HepG2 (cell line): ENCODE measurements around the gene ATAD3C. TPM values are rescaled to one million over a fixed set of nuclear protein-coding genes. Genes with fewer than 3 reads are reported as not detected.

Experiments
- ADNP ChIP-seq: sonication (generic); formaldehyde crosslinking; IDR thresholded peaks from 2 replicates; pipeline ENCODE4 v1.4.0; 2020; ENCODE audit warnings: missing genetic modification reagents
- CEBPG ChIP-seq: IDR thresholded peaks from 2 replicates; pipeline ENCODE4 v1.6.1; 2016
- GPN1 ChIP-seq: sonication (generic); formaldehyde crosslinking; IDR thresholded peaks from 2 replicates; pipeline ENCODE4 v1.5.1; 2020; ENCODE audit warnings: missing genetic modification reagents, borderline replicate concordance
- HDAC1 ChIP-seq: sonication (generic); formaldehyde crosslinking; IDR thresholded peaks from 2 replicates; pipeline ENCODE4 v1.5.1; 2020; ENCODE audit warnings: mild to moderate bottlenecking, missing genetic modification reagents
- HIVEP1 ChIP-seq: sonication (generic); formaldehyde crosslinking; IDR thresholded peaks from 2 replicates; pipeline ENCODE4 v1.4.0; 2020; ENCODE audit warnings: mild to moderate bottlenecking, missing genetic modification reagents
- HMG20B ChIP-seq: conservative IDR thresholded peaks from 2 replicates; pipeline ENCODE4 v1.6.1; 2016; ENCODE audit warnings: missing genetic modification reagents, missing compliant biosample characterization
- KAT8 ChIP-seq: IDR thresholded peaks from 2 replicates; pipeline ENCODE4 v1.6.1; 2016; ENCODE audit warnings: missing genetic modification reagents, missing compliant biosample characterization
- KDM3A ChIP-seq: IDR thresholded peaks from 2 replicates; pipeline ENCODE4 v1.6.1; 2018; ENCODE audit warnings: low read depth, missing compliant biosample characterization
- KLF16 ChIP-seq, 2 experiments: sonication (generic) in 1 of 2; formaldehyde crosslinking in 1 of 2; IDR thresholded peaks; 2 replicates each; pipeline versions ENCODE4 v1.6.1 to v1.8.0; 2016 to 2023; ENCODE audit warnings: missing genetic modification reagents in 2 of 2, missing compliant biosample characterization in 1 of 2
- KLF6 ChIP-seq: IDR thresholded peaks from 2 replicates; pipeline ENCODE4 v1.8.0; 2016; ENCODE audit warnings: missing biosample characterization, missing genetic modification reagents
- SRSF1 ChIP-seq: fragments of 200-400 bp; formaldehyde crosslinking; optimal IDR thresholded peaks from 2 replicates; pipeline ENCODE3; 2017; ENCODE audit warnings: mild to moderate bottlenecking, low read depth, low read length, moderate library complexity
- STAT6 ChIP-seq: sonication (generic); formaldehyde crosslinking; IDR thresholded peaks from 2 replicates; pipeline ENCODE4 v1.4.0; 2020; ENCODE audit warnings: missing genetic modification reagents, mild to moderate bottlenecking, borderline replicate concordance
- TEF ChIP-seq: sonication (generic); formaldehyde crosslinking; IDR thresholded peaks from 2 replicates; pipeline ENCODE4 v1.5.0; 2020; ENCODE audit warnings: missing genetic modification reagents
- YY1 ChIP-seq: IDR thresholded peaks from 2 replicates; pipeline ENCODE4 v1.6.1; 2011; ENCODE audit warnings: low read length, low read depth, moderate library complexity, mild to moderate bottlenecking; ENCODE audit not compliant: insufficient read depth, insufficient replicate concordance
- ZNF317 ChIP-seq: sonication (generic); formaldehyde crosslinking; IDR thresholded peaks from 2 replicates; pipeline ENCODE4 v1.5.0; 2020; ENCODE audit warnings: mild to moderate bottlenecking, missing genetic modification reagents
- ZNF331 ChIP-seq: sonication (generic); formaldehyde crosslinking; IDR thresholded peaks from 2 replicates; pipeline ENCODE4 v1.4.0; 2020; ENCODE audit warnings: missing genetic modification reagents
- ZNF607 ChIP-seq: sonication (generic); formaldehyde crosslinking; IDR thresholded peaks from 2 replicates; pipeline ENCODE4 v1.5.1; 2020; ENCODE audit warnings: missing genetic modification reagents, mild to moderate bottlenecking, borderline replicate concordance
- polyA plus RNA-seq, 8 experiments: library from polyadenylated mRNA; depleted of rRNA in 3 of 8; stranded (reverse) in 7 of 8; unstranded in 1 of 8; fragments of >200 nt; fragmentation: Illumina TruSeq in 4 of 8; extraction: Trizol in 4 of 8; gene quantifications; 2 replicates each; pipeline versions ENCODE4 v1.2.1 to v1.2.3, GENCODE V29; 2011 to 2016; ENCODE audit warnings: low read depth in 4 of 8, missing spikeins in 1 of 8, mixed read lengths in 1 of 8; ENCODE audit not compliant: insufficient read depth in 1 of 8
- total RNA-seq, 5 experiments: library from RNA; depleted of rRNA; stranded (reverse); fragments of >200 nt; fragmentation: Illumina TruSeq; extraction: Trizol; gene quantifications; 2 replicates each; pipeline ENCODE4 v1.2.3, GENCODE V29; 2016; ENCODE audit warnings: low read depth in 1 of 5
- TF ChIP-seq, protein P1 (sequence below): sonication (generic); formaldehyde crosslinking; IDR thresholded peaks from 2 replicates; pipeline ENCODE4 v1.4.0; 2020; ENCODE audit warnings: missing genetic modification reagents
- TF ChIP-seq, protein P2 (sequence below): sonication (generic); formaldehyde crosslinking; IDR thresholded peaks from 2 replicates; pipeline ENCODE4 v1.4.0; 2020; ENCODE audit warnings: missing genetic modification reagents, borderline replicate concordance

ATAD3C gene
- total and polyA plus RNA-seq, 2 of the 13 experiments (the other 11 are each of a cell fraction or from before 2014, with no cell fraction given): 2.4 to 3.2 TPM

DNA sequence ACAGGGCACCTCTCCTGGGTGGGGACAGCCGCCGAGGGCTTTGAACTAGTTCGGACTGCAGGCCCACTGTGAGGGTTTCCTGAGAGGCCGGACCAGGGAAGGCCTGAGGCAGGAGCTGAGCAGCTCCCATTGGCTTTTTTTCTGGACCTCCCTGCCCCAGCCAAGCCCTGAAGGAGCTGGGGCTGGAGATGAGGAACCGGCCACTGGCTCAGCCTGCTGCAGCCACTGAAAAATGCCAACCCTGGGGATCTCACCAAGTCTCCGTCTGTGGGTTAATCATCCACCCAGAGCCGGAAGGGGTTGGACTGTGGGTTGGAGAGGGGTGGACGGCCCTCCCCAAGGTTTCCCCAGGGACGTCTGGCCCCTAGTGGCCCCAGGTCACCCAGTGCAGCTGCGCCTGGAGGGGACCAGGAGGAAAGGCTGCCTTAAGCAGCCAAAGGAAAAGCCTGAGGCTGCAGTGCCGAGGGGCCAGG lies 11.5 kb upstream of the ATAD3C start (continued):
- TF ChIP-seq TEF (no peak), ZNF317 (CRISPR knock-in tag) (no peak), HIVEP1 (peak; percentile 84; the same call in 1 of the 2 replicates), KAT8 (peak; percentile 80), CEBPG (0 out of 2 replicates have a peak, but pooled peaks have one; percentile 15), ZNF331 (CRISPR knock-in tag) (peak; percentile 21; the same call in 1 of the 2 replicates), ADNP (CRISPR knock-in tag) (no peak), YY1 (peak; percentile 28), ZNF607 (CRISPR knock-in tag) (peak; percentile 53; the same call in 1 of the 2 replicates), GPN1 (no peak), KDM3A (0 out of 2 replicates have a peak, but pooled peaks have one; percentile 36), SRSF1 (peak; percentile 30), HDAC1 (peak; percentile 68), KLF6 (CRISPR knock-in tag) (0 out of 2 replicates have a peak, but pooled peaks have one; percentile 28), HMG20B (CRISPR knock-in tag) (0 out of 2 replicates have a peak, but pooled peaks have one; percentile 22), KLF16 (CRISPR knock-in tag; IDR thresholded peaks at IDR 0.05) (peak in 1 of 2 experiments; percentile 68; a peak in 1 of 4 replicates), STAT6 (CRISPR knock-in tag) (0 out of 2 replicates have a peak, but pooled peaks have one; percentile 55)
- TF ChIP-seq, protein P1, sequence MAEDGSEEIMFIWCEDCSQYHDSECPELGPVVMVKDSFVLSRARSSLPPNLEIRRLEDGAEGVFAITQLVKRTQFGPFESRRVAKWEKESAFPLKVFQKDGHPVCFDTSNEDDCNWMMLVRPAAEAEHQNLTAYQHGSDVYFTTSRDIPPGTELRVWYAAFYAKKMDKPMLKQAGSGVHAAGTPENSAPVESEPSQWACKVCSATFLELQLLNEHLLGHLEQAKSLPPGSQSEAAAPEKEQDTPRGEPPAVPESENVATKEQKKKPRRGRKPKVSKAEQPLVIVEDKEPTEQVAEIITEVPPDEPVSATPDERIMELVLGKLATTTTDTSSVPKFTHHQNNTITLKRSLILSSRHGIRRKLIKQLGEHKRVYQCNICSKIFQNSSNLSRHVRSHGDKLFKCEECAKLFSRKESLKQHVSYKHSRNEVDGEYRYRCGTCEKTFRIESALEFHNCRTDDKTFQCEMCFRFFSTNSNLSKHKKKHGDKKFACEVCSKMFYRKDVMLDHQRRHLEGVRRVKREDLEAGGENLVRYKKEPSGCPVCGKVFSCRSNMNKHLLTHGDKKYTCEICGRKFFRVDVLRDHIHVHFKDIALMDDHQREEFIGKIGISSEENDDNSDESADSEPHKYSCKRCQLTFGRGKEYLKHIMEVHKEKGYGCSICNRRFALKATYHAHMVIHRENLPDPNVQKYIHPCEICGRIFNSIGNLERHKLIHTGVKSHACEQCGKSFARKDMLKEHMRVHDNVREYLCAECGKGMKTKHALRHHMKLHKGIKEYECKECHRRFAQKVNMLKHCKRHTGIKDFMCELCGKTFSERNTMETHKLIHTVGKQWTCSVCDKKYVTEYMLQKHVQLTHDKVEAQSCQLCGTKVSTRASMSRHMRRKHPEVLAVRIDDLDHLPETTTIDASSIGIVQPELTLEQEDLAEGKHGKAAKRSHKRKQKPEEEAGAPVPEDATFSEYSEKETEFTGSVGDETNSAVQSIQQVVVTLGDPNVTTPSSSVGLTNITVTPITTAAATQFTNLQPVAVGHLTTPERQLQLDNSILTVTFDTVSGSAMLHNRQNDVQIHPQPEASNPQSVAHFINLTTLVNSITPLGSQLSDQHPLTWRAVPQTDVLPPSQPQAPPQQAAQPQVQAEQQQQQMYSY: no peak
- TF ChIP-seq, protein P2, sequence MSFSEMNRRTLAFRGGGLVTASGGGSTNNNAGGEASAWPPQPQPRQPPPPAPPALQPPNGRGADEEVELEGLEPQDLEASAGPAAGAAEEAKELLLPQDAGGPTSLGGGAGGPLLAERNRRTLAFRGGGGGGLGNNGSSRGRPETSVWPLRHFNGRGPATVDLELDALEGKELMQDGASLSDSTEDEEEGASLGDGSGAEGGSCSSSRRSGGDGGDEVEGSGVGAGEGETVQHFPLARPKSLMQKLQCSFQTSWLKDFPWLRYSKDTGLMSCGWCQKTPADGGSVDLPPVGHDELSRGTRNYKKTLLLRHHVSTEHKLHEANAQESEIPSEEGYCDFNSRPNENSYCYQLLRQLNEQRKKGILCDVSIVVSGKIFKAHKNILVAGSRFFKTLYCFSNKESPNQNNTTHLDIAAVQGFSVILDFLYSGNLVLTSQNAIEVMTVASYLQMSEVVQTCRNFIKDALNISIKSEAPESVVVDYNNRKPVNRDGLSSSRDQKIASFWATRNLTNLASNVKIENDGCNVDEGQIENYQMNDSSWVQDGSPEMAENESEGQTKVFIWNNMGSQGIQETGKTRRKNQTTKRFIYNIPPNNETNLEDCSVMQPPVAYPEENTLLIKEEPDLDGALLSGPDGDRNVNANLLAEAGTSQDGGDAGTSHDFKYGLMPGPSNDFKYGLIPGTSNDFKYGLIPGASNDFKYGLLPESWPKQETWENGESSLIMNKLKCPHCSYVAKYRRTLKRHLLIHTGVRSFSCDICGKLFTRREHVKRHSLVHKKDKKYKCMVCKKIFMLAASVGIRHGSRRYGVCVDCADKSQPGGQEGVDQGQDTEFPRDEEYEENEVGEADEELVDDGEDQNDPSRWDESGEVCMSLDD (CRISPR knock-in tag): 0 out of 2 replicates have a peak, but pooled peaks have one; percentile 13
